NCI-H1417 treated with DMSO at 0.1 percent for 48 hours (cell line): ENCODE measurements around the gene PTPN23.

Experiments used
- DNase-seq: peaks from one replicate; lab custom pipeline; 2025; lab: John Stamatoyannopoulos, UW

PTPN23 gene

GRCh38 chr3:47374587-47374986 is 6.2 kb upstream of the PTPN23 start:
- DNase-seq: no peak

GRCh38 chr3:47376393-47376792 is 4.4 kb upstream of the PTPN23 start:
- DNase-seq: no peak

GRCh38 chr3:47377186-47377585 is 3.6 kb upstream of the PTPN23 start:
- no peak for DNase-seq

GRCh38 chr3:47378869-47379268 is 2.0 kb upstream of the PTPN23 start:
- no peak for DNase-seq

GRCh38 chr3:47379411-47379899 is 1.4 kb upstream of the PTPN23 start:
- no peak for DNase-seq

GRCh38 chr3:47380026-47380600 is 708 bp upstream of the PTPN23 start:
- no peak for DNase-seq

- DNase-seq: no peak
These were observed 716 bp downstream of the PTPN23 start for GRCh38 chr3:47381317-47382157.

GRCh38 chr3:47384425-47384824 is 3.6 kb downstream of the PTPN23 start:
- no peak for DNase-seq

- no peak for DNase-seq
These were observed 4.2 kb downstream of the PTPN23 start for GRCh38 chr3:47385007-47385406.

- no peak for DNase-seq
These were observed 5.0 kb downstream of the PTPN23 start for GRCh38 chr3:47385796-47386195.

- no peak for DNase-seq
These were observed 12.1 kb downstream of the PTPN23 start for GRCh38 chr3:47392933-47393332.

GRCh38 chr3:47394140-47394870 is 13.5 kb downstream of the PTPN23 start:
- no peak for DNase-seq

GRCh38 chr3:47394881-47395280 is 14.1 kb downstream of the PTPN23 start:
- DNase-seq: no peak

- DNase-seq: no peak
These were observed 17.4 kb downstream of the PTPN23 start for GRCh38 chr3:47398228-47398627.

- DNase-seq: no peak
These were observed 18.2 kb downstream of the PTPN23 start for GRCh38 chr3:47399016-47399415.

- no peak for DNase-seq
These were observed 18.9 kb downstream of the PTPN23 start for GRCh38 chr3:47399531-47400270.

- DNase-seq: no peak
These were observed 23.6 kb downstream of the PTPN23 start for GRCh38 chr3:47404431-47404876.

- no peak for DNase-seq
These were observed 24.4 kb downstream of the PTPN23 start for GRCh38 chr3:47404955-47405790.

GRCh38 chr3:47405820-47406761 is 25.3 kb downstream of the PTPN23 start:
- no peak for DNase-seq

- DNase-seq: no peak
These were observed 25.9 kb downstream of the PTPN23 start for GRCh38 chr3:47406762-47407149.
